Esophagus muscularis mucosa (tissue), 4 donors: ENCODE measurements around the gene TBX15. TPM values are rescaled to one million over a fixed set of nuclear protein-coding genes. Genes with fewer than 3 reads are reported as not detected.

ENCODE experiments used
- DNase-seq: peaks from one replicate; pipeline ENCODE4 v3.0.0-alpha.2; 2017; ENCODE audit errors: extremely low spot score
- H3K27ac ChIP-seq, 4 donors: fragments of 200-600 bp; sonication (generic); replicated peaks in 1 of 4; 1 replicate in 3 of 4; 2 replicates in 1 of 4; pipeline ENCODE4 v1.5.1; 2016 to 2019; ENCODE audit warnings: mild to moderate bottlenecking in 1 of 4
- H3K27me3 ChIP-seq, 4 donors: fragments of 200-600 bp; sonication (generic); one replicate each; pipeline versions ENCODE4 v1.5.1 to v1.6.0; 2016 to 2019
- H3K36me3 ChIP-seq, 4 donors: fragments of 200-600 bp; sonication (generic); one replicate each; pipeline ENCODE4 v1.5.1; 2016 to 2019
- H3K4me1 ChIP-seq, 4 donors: fragments of 200-600 bp; sonication (generic); one replicate each; pipeline ENCODE4 v1.5.1; 2016 to 2019
- H3K4me3 ChIP-seq, 4 donors: fragments of 200-600 bp; sonication (generic); 1 replicate in 2 of 4; 2 replicates in 2 of 4; pipeline ENCODE4 v1.5.1; 2016 to 2019; ENCODE audit warnings: mild to moderate bottlenecking in 4 of 4, moderate library complexity in 1 of 4
- H3K9me3 ChIP-seq, 4 donors: fragments of 200-600 bp; sonication (generic); 1 replicate in 3 of 4; 2 replicates in 1 of 4; pipeline ENCODE4 v1.5.1; 2016 to 2019
- CTCF ChIP-seq, 3 experiments: fragments of 200-600 bp in 2 of 3; fragments of 450-650 bp in 1 of 3; sonication (generic) in 2 of 3; IDR thresholded peaks; one replicate each; pipeline ENCODE4 v1.5.1; 2017 to 2019; ENCODE audit warnings: antibody characterized with exemption in 3 of 3, mild to moderate bottlenecking in 2 of 3, moderate library complexity in 1 of 3
- EP300 ChIP-seq: sonication (generic); formaldehyde crosslinking; IDR thresholded peaks from one replicate; pipeline ENCODE4 v1.6.1; 2017; ENCODE audit warnings: antibody characterized with exemption
- POLR2A ChIP-seq: fragments of 450-650 bp; IDR thresholded peaks from one replicate; pipeline ENCODE4 v1.6.1; 2017; ENCODE audit warnings: antibody characterized with exemption, moderate library complexity, mild to moderate bottlenecking, low read depth
- POLR2AphosphoS5 ChIP-seq, 2 donors: sonication (generic); formaldehyde crosslinking; IDR thresholded peaks; one replicate each; pipeline ENCODE4 v1.6.1; 2017; ENCODE audit warnings: antibody characterized with exemption in 2 of 2
- WGBS: methylation state at CpG from one replicate; pipeline ENCODE4 v1.1.5; 2018; 5-methylcytosine and 5-hydroxymethylcytosine counted together
- intact Hi-C: fragments of 100-400 bp; cut with DNase I; formaldehyde crosslinking; loops from one replicate; pipeline ENCODE4 v1.15.1; 2023
- total RNA-seq, 4 donors: library from RNA; depleted of rRNA; stranded (reverse); fragments of >200 nt; gene quantifications; one replicate each; pipeline versions ENCODE4 v1.1.0 to v1.2.1, GENCODE V29; 2016

TBX15 gene
- total RNA-seq, 4 donors from 2014 or later = 0.42 to 1.2 (median 0.79) TPM

- Histone ChIP-seq H3K27me3 (peaks cover 0 to 100% (median 78%) of the 10 kb centered on the region in 4 donors), H3K36me3 (no peaks in the 10 kb centered on the region), H3K4me3 (no peak overlapping the region), H3K9me3 (no peaks in the 10 kb centered on the region), H3K4me1 (peaks cover 15 to 30% (median 24%) of the 10 kb centered on the region in 4 donors), H3K27ac (no peak overlapping the region)
- intact Hi-C loops = loop anchor here (5.0 kb wide), 1 partner anchor 857 kb away; no protein-coding TSS in a partner anchor
- no peak for DNase-seq
- TF ChIP-seq POLR2AphosphoS5 (IDR thresholded peaks at IDR 0.05) (no peak), EP300 (no peak), POLR2A (no peak), CTCF (IDR thresholded peaks at IDR 0.05) (no peak)
- 7% methylated on average over 27 of the region's 27 CpGs for WGBS
Measured at GRCh38 chr1:118999348-119000071, 11.4 kb upstream of the TBX15 start.

DNA sequence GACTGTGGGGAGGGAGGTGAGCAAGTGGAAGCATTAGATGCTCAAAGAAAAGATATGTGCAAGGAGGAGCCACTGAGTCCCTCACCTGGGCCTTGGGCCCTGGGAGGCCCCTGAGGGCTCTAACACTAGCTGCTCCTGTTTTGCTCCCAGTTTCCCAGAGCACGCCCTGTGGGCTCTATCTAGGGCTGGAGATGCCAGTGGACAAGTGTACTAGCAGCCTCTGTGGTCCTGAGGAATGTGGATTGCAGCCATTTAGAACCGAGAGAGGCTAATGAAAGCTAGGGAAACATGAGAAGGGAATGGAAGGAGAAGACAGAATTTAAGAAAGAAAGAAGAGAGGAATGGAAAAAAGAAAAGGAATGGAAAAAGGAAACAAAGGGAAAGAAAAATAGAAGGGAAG is 10.0 kb upstream of the TBX15 start:
- no peaks in the 10 kb centered on the region for H3K9me3 ChIP-seq
- H3K4me1 ChIP-seq = peaks cover 15 to 34% (median 25%) of the 10 kb centered on the region in 4 donors
- peaks cover 0 to 100% (median 85%) of the 10 kb centered on the region in 4 donors for H3K27me3 ChIP-seq
- DNase-seq = no peak
- TF ChIP-seq CTCF (IDR thresholded peaks at IDR 0.05) (no peak), EP300 (no peak), POLR2AphosphoS5 (IDR thresholded peaks at IDR 0.05) (no peak), POLR2A (no peak)
- 51% methylated on average over 2 of the region's 2 CpGs for whole genome bisulfite sequencing
- no peak overlapping the region for H3K27ac ChIP-seq
- H3K36me3 ChIP-seq = no peaks in the 10 kb centered on the region
- H3K4me3 ChIP-seq = no peak overlapping the region
- intact Hi-C loops = no loop called here

- intact Hi-C loops = no loop called here
- no peaks in the 10 kb centered on the region for H3K9me3 ChIP-seq
- no peak for DNase-seq
- H3K27ac ChIP-seq = no peak overlapping the region
- TF ChIP-seq EP300 = no peak
- TF ChIP-seq POLR2A = no peak
- no peak for TF ChIP-seq CTCF (IDR thresholded peaks at IDR 0.05)
- no peak for TF ChIP-seq POLR2AphosphoS5 (IDR thresholded peaks at IDR 0.05)
- no peak overlapping the region for H3K4me3 ChIP-seq
- peaks cover 15 to 43% (median 29%) of the 10 kb centered on the region in 4 donors for H3K4me1 ChIP-seq
- no peaks in the 10 kb centered on the region for H3K36me3 ChIP-seq
- 31% methylated on average over 7 of the region's 7 CpGs for WGBS
- H3K27me3 ChIP-seq = peaks cover 0 to 100% (median 92%) of the 10 kb centered on the region in 4 donors
Measured at GRCh38 chr1:118997225-118997624, 9.1 kb upstream of the TBX15 start.

DNA sequence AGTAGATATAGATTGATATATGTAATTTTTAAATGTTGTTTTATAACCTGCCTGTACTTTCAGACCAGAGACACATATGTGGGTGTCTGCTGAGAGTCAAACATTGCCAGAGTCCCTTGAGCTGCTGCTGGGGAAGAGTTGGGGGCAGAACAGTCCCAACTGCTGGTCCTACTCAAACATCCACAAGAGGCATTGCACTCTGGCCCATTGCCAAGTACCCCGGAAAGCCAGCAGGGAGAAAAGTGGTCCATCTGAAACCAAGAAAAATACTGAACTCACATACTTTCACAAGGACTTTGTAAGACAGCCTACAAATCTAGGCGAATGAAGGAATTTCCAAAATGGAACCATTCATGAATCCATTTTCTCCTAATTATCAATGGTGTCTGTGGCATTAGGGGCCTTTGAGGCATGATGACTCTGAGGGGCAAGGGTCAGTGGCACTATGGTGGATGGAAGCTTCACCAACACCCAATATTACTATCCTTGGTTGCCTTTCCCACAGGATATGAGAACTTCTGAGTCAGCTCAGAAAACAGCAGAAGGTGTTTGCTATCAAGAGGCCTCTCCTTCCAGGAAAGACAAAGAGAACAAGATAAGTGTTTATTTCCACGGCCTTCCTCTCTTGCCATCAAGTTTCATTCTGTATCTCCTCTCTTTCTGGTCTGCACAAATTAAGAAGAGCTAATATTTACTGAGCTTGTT is 7.3 kb upstream of the TBX15 start:
- DNase-seq = no peak
- intact Hi-C loops = no loop called here
- no peaks in the 10 kb centered on the region for H3K9me3 ChIP-seq
- H3K4me1 ChIP-seq = peaks cover 5 to 25% (median 14%) of the 10 kb centered on the region in 4 donors
- H3K4me3 ChIP-seq = no peak overlapping the region
- no peaks in the 10 kb centered on the region for H3K36me3 ChIP-seq
- peaks cover 0 to 100% (median 90%) of the 10 kb centered on the region in 4 donors for H3K27me3 ChIP-seq
- no peak overlapping the region for H3K27ac ChIP-seq
- TF ChIP-seq EP300 (no peak), POLR2A (no peak), CTCF (IDR thresholded peaks at IDR 0.05) (no peak), POLR2AphosphoS5 (IDR thresholded peaks at IDR 0.05) (no peak)
- 64% methylated on average over 3 of the region's 3 CpGs for WGBS
